Mucosa of stomach (tissue), 1 donor: ENCODE data around the gene PRDM1.
"Not testable (repeated sequence)": the region's sequence is repeated elsewhere in the genome, so short reads cannot be mapped to it uniquely, and the experiment has no call there.

ENCODE experiments used
- H3K27me3 ChIP-seq: one replicate; pipeline ENCODE4 v1.7.0; 2013; ENCODE audit warnings: mild to moderate bottlenecking, low read length; ENCODE audit not compliant: control insufficient read depth, insufficient read depth
- H3K36me3 ChIP-seq: one replicate; pipeline ENCODE4 v1.7.0; 2013; ENCODE audit warnings: low read length; ENCODE audit not compliant: control insufficient read depth, insufficient read depth
- H3K4me1 ChIP-seq: one replicate; pipeline ENCODE4 v1.7.0; 2013; ENCODE audit warnings: mild to moderate bottlenecking, low read length; ENCODE audit not compliant: control insufficient read depth, insufficient read depth
- H3K4me3 ChIP-seq: one replicate; pipeline ENCODE4 v1.7.0; 2013; ENCODE audit warnings: low read length
- H3K9ac ChIP-seq: one replicate; pipeline ENCODE4 v1.7.0; 2013; ENCODE audit warnings: mild to moderate bottlenecking, low read length, moderate library complexity
- H3K9me3 ChIP-seq: one replicate; pipeline ENCODE4 v1.7.0; 2013; ENCODE audit warnings: mild to moderate bottlenecking, low read length, moderate library complexity; ENCODE audit not compliant: control insufficient read depth
- donor health status: Pancreatic carcinoma.

The PRDM1 gene

DNA sequence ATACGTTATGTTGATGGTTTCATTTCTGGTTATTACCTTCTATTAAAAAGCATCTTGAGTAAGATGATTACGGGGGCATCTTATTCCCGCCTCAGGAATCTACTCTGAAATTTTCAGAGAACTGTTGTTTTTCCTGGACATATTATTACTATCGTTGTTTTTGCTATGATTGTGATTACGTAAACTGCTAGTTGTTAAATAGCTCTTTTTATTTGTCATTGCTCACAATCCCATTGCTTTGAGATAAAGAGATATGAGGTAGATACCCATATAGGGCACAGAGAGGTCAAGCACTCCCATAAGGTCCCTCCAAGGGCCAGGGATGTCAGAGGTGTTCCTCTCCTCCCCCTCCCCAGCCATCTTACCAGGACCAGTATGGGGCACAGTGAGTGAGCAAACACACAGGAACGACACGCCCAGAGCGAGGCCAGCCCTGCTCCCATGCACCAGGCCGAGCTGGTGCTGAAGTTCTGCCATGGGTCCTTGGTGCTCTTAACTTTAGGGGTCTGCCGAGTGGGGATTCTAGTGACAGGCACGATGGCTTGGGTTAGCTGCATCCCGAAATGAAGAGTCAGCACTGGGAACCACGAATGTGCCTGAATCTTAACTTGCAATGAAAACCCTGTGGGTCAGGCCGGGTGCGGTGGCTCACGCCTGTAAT lies 49.9 kb downstream of the PRDM1 start:
- Histone ChIP-seq H3K9ac (no peak overlapping the region), H3K27me3 (no peaks in the 10 kb centered on the region), H3K4me3 (no peak overlapping the region), H3K36me3 (no peaks in the 10 kb centered on the region), H3K9me3 (no peaks in the 10 kb centered on the region), H3K4me1 (no peaks in the 10 kb centered on the region)

DNA sequence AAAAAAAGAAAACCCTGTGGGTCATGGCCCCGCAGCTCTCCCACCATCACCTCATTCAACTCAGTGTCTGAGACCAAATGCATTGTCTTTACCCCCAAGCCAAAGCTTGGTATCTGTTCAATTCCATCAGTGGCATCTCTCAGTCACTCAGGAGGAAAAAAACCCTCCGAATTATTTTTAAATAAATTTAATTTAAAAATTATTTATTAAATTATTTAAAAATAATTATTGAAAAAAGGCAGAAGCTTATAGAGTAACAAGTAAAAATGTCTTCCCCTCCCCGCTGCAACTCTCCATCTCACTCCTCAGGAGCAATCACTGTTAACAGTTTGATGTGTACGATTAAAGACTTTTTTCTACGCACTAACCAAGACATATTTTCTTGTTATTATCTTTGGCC lies 50.7 kb downstream of the PRDM1 start:
- peaks cover under 1% of the 10 kb centered on the region for H3K27me3 ChIP-seq
- no peaks in the 10 kb centered on the region for H3K4me1 ChIP-seq
- no peak overlapping the region for H3K9ac ChIP-seq
- H3K36me3 ChIP-seq = no peaks in the 10 kb centered on the region
- no peak overlapping the region for H3K4me3 ChIP-seq
- no peaks in the 10 kb centered on the region for H3K9me3 ChIP-seq

DNA sequence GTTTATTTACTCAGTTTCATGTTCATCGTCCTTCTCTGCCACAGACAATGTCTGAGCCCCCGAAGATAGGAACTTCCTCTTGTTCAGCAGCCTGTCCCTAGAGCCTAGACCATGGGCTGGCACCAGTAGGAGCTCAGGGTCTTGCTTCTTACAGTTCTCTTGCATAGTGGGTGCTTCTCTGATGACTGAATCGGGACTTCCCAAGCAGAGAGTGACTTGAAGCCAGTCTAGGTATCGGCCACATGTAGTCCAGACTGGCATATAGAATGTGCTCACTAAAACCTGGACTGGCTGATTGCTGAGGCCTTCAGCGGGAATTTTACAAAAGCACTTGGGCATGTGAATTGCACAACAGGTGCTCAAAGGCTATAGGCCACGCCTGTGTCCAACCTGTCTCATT lies 52.0 kb downstream of the PRDM1 start:
- Histone ChIP-seq H3K4me3 (no peak overlapping the region), H3K4me1 (no peaks in the 10 kb centered on the region), H3K27me3 (peaks cover 4% of the 10 kb centered on the region), H3K36me3 (no peaks in the 10 kb centered on the region), H3K9me3 (no peaks in the 10 kb centered on the region), H3K9ac (no peak overlapping the region)

DNA sequence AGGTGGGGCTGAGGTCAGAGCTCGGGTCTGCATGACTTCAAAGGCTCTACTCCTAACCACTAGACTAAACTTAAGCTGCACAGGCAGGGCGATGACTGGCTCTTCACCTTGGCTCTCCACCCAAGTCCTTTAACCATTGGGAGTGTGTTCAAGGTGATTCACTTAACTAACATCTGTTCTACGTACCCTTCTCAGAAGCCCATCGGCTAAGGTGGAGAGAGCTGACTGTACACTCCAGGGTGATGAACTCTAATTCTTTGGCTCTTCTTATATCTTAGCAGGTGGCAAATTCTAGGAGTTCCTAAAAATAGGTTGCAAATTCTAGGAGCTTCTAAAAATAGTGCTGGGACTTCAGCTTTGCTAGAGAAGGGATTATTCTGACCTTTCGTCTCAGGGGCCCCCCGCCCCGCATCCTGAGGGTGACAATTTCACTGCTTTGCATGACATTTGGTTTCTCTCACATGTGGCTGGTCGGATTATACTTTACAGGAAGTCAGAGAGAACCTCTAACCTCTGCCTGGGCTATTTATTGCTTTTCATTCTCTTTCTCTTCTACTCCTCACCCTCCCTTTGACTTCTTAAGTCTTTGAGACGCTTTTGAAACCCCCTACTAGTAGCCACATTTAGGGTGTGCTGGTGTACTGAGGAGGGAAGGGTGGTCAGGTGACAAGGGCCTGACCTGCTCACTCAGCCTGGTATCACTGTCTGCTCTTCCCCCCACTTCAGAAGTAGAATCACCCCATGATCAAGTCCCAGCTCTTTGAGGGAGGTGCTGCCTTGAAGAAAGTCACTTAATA lies 55.5 kb downstream of the PRDM1 start:
- H3K4me3 ChIP-seq = no peak overlapping the region
- no peaks in the 10 kb centered on the region for H3K36me3 ChIP-seq
- no peaks in the 10 kb centered on the region for H3K4me1 ChIP-seq
- no peak overlapping the region for H3K9ac ChIP-seq
- no peaks in the 10 kb centered on the region for H3K9me3 ChIP-seq
- peaks cover 4% of the 10 kb centered on the region for H3K27me3 ChIP-seq

DNA sequence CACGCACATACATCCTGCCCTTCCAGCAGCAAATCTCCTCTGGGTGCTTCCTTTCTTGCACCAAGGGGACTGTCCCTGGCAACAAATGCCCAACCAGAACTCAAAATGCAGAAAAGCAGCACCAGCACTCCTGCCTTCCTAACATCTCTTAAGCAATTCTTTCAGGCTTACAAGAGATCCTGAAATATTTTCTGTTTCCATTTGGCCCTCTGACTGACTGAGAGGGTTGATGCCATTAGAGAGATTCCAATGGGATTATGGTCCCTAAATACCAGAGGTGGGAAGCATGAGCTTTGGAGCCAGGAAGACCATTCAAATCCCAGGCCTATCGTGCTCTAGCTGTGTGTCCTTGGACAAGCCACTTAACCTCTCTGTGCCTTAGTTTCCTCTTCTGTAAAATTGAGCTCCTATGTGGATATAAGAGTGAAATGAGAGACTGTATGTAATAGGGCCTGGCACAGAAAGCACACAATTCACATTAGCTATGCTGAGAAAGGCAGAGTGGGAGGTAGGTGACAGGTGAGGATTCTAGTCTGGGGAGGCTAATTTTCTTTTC lies 56.8 kb downstream of the PRDM1 start:
- Histone ChIP-seq H3K9ac (no peak overlapping the region), H3K9me3 (no peaks in the 10 kb centered on the region), H3K36me3 (no peaks in the 10 kb centered on the region), H3K4me3 (no peak overlapping the region), H3K27me3 (peaks cover 4% of the 10 kb centered on the region), H3K4me1 (no peaks in the 10 kb centered on the region)

DNA sequence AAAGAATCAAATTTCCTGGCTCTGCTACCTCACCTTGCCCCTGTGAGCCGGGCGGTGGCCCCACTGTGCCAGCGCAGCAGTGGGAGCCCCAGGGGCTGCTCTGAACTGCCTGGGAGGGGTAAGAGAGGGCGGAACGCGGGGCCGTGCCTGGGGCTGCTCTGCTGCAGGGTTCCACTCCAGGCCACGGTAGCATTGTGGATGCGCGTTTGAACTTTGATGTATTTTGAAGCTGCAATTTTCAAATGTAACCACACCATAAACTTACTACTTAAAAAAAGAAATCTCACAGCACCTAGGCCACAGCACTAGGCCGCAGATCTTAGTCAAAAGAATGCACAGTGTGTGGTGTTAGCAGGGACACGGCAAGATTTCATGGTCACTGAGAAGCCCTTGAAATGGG lies 57.5 kb downstream of the PRDM1 start:
- Histone ChIP-seq H3K27me3 (peaks cover 4% of the 10 kb centered on the region), H3K4me1 (no peaks in the 10 kb centered on the region), H3K36me3 (no peaks in the 10 kb centered on the region), H3K9me3 (no peaks in the 10 kb centered on the region), H3K4me3 (no peak overlapping the region), H3K9ac (no peak overlapping the region)

DNA sequence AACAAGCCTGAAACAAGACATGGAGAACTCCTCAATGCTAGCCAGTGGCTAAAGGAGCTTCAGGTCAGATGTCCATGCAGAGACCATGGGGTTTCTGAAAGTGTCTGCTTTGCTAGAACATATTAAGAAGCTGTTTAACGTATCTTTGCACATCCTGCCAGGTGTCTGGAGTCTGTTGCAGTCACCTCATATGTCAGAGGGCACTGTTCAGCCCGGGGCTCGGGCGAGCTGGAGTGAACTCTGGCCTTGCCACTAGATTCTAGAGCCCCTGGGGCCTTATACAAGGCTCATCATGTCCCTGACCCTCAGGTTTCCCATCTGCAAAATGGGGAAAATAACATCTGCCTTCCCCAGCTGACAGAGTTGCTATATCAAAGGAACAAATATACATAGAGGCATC lies 59.0 kb downstream of the PRDM1 start:
- Histone ChIP-seq H3K4me1 (no peaks in the 10 kb centered on the region), H3K4me3 (no peak overlapping the region), H3K27me3 (peaks cover 4% of the 10 kb centered on the region), H3K9me3 (no peaks in the 10 kb centered on the region), H3K36me3 (no peaks in the 10 kb centered on the region), H3K9ac (no peak overlapping the region)

DNA sequence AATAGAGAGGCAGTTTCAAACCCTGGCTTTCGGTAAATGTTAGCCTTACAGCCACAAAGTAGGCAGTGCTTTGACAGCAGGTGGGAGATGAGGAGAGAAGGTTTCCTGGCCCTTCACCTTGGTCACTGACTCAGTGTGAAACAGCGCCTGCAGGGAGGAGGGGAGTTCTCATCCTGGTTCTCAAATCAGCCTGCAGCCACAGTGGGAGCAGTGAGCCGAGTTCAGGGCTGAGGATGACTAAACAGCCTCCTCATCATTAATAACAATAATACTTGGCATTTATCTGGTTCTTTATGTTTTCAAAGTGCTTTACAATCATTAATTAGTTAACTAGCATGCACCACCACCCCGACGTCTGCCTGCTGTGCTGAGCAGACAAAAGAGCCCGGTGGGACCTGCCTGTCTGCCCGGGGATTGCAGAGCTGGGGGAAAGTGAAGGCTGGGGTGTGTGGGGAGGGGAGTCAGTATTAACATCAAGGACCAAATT lies 59.6 kb downstream of the PRDM1 start:
- H3K4me1 ChIP-seq = no peaks in the 10 kb centered on the region
- H3K4me3 ChIP-seq = no peak overlapping the region
- H3K27me3 ChIP-seq = peaks cover 4% of the 10 kb centered on the region
- H3K36me3 ChIP-seq = no peaks in the 10 kb centered on the region
- H3K9ac ChIP-seq = no peak overlapping the region
- no peaks in the 10 kb centered on the region for H3K9me3 ChIP-seq

DNA sequence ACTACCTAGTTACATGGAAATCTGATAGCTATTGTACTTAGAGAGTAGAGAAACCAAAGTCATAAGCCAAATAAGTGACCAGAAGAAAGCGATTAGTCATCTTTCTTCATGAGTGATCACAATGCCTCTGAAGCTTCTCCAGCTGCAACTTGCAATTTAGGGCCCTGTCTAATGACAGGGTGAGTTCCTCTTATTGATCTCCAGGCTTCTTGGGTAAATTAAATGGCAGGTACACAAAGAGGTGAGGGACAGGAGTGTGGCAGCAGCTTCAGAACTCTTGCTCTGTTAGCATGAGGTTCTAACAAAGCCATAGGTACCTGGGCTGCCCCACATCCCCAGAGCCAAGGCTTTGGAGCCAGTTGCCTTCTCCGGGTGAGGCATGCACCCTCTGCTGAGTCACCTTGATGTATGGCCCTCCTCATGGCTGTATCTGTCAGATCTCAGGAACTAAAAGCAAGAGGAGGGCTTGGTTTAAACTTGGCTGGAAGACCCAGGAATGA lies 60.8 kb downstream of the PRDM1 start:
- Histone ChIP-seq H3K36me3 (no peaks in the 10 kb centered on the region), H3K27me3 (peaks cover 3% of the 10 kb centered on the region), H3K4me1 (no peaks in the 10 kb centered on the region), H3K4me3 (no peak overlapping the region), H3K9ac (no peak overlapping the region), H3K9me3 (no peaks in the 10 kb centered on the region)

DNA sequence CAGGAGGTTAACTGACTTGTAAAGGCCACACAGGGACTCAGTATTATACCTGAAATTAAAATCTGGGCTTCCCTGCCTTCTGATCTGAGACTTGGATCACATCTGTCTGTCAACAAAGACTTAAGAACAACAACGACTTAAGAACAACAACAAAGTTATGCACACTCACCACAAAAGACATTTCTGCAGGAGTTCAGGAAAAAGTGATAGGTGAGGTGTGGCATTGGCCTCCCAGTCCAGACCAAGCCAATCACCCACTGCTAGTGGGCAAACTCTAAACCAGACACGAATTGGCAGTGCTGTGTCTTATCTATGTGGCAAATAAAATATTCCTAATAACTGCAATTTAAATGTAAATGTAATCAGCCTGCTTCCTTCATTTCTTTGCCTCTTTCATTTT lies 61.3 kb downstream of the PRDM1 start:
- H3K9ac ChIP-seq = no peak overlapping the region

DNA sequence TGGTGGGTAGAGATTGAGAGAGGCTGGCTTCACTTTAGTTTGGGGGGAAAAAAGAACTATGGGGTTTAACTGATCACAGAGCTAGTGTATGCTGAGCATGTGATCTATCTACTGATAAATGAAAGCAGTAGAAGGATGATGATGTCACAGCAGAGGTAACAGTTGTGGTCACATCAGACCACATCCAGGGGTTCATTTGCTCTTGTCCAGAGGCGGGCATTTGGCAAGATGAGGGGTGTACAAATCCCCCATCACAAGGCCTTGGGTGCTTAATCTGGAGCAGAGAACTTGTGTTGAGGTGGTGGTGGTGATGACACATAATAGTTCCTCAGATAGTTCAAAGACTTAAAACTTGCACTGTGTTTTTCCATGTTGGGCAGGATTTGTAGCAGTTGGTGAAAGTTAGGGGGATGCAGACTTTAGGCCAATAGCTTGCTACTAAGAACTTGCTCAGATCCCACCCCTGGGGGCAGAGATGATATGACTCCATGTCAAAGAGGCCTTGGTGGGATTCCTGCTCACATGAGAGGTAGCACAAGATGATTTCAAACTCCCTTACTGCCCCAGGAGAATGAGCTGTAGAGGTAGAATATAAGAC lies 63.4 kb downstream of the PRDM1 start:
- Histone ChIP-seq H3K4me1 (no peaks in the 10 kb centered on the region), H3K9me3 (no peaks in the 10 kb centered on the region), H3K4me3 (no peak overlapping the region), H3K27me3 (no peaks in the 10 kb centered on the region), H3K9ac (no peak overlapping the region), H3K36me3 (no peaks in the 10 kb centered on the region)

More for the DNA sequence above, 61.3 kb downstream of the PRDM1 start:
- Histone ChIP-seq H3K9me3 (no peaks in the 10 kb centered on the region), H3K4me1 (no peaks in the 10 kb centered on the region), H3K27me3 (no peaks in the 10 kb centered on the region), H3K4me3 (no peak overlapping the region), H3K36me3 (no peaks in the 10 kb centered on the region)

DNA sequence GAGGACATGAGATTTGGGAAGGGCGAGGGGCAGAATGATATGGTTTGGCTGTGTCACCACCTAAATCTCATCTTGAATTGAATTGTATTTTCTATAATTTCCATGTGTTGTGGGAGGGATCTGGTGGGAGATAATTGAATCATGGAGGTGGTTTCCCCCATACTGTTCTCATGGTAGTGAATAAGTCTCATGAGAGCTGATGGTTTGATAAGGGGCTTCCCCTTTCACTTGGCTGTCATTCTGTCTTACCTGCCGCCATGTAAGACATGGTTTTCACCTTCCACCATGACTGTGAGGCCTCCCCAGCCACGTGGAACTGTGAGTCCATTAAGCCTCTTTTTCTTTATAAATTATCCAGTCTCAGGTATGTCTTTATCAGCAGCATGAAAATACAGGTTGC lies 66.3 kb downstream of the PRDM1 start:
- H3K36me3 ChIP-seq = not testable (repeated sequence)

More for the DNA sequence above, 66.3 kb downstream of the PRDM1 start:
- H3K4me1 ChIP-seq, H3K9ac ChIP-seq, H3K4me3 ChIP-seq, H3K27me3 ChIP-seq, H3K9me3 ChIP-seq: not testable (repeated sequence)
